K562 (cell line): Measurements from ENCODE around the gene RAB26. TPM values are rescaled to one million over a fixed set of nuclear protein-coding genes. Genes with fewer than 3 reads are reported as not detected.

Source experiments
- BACH1 ChIP-seq: fragments of 200-800 bp; sonication (Bioruptor generic); IDR thresholded peaks from 2 replicates; pipeline ENCODE4 v1.6.1; 2016; ENCODE audit warnings: missing genetic modification characterization, missing compliant biosample characterization
- BRD9 ChIP-seq: fragments of 450-650 bp; IDR thresholded peaks from 2 replicates; pipeline ENCODE4 v1.6.1; 2018; ENCODE audit warnings: low read depth; ENCODE audit not compliant: partially characterized antibody
- CCAR2 ChIP-seq: fragments of 200-400 bp; formaldehyde crosslinking; IDR thresholded peaks from 2 replicates; pipeline ENCODE4 v1.6.1; 2017; ENCODE audit warnings: mild to moderate bottlenecking, low read depth, low read length
- DNMT1 ChIP-seq: fragments of 450-650 bp; IDR thresholded peaks from 2 replicates; pipeline ENCODE4 v1.6.1; 2016; ENCODE audit warnings: antibody characterized with exemption, mild to moderate bottlenecking
- GATAD2B ChIP-seq: fragments of 450-650 bp; IDR thresholded peaks from 2 replicates; pipeline ENCODE4 v1.6.1; 2017; ENCODE audit warnings: mild to moderate bottlenecking, borderline replicate concordance
- HDAC8 ChIP-seq: fragments of 450-650 bp; IDR thresholded peaks from 2 replicates; pipeline ENCODE4 v1.6.1; 2016; ENCODE audit warnings: mild to moderate bottlenecking, missing genetic modification characterization, moderate library complexity, missing compliant biosample characterization
- KLF10 ChIP-seq: fragments of 250-450 bp; sonication (Bioruptor Pico); IDR thresholded peaks from 2 replicates; pipeline ENCODE4 v1.6.1; 2021; ENCODE audit warnings: matching md5 sums
- NUFIP1 ChIP-seq: fragments of 450-650 bp; IDR thresholded peaks from 2 replicates; pipeline ENCODE4 v1.6.1; 2018; ENCODE audit not compliant: partially characterized antibody
- PPARD ChIP-seq: fragments of 250-450 bp; sonication (Bioruptor Pico); IDR thresholded peaks from 2 replicates; pipeline ENCODE4 v1.8.0; 2022; ENCODE audit warnings: inconsistent platforms, mild to moderate bottlenecking, moderate library complexity
- STAT5B ChIP-seq: fragments of 250-450 bp; sonication (Bioruptor Pico); IDR thresholded peaks from 2 replicates; pipeline ENCODE4 v1.8.0; 2021; ENCODE audit warnings: mild to moderate bottlenecking, inconsistent platforms
- TFAM ChIP-seq: fragments of 250-450 bp; sonication (Bioruptor Pico); conservative IDR thresholded peaks from 2 replicates; pipeline ENCODE4 v1.5.0; 2021; ENCODE audit warnings: mild to moderate bottlenecking, moderate library complexity
- TGIF2 ChIP-seq: sonication (generic); formaldehyde crosslinking; IDR thresholded peaks from 2 replicates; pipeline ENCODE4 v1.8.1; 2022; ENCODE audit warnings: mild to moderate bottlenecking, missing genetic modification reagents, moderate library complexity
- ZKSCAN1 ChIP-seq: fragments of 150-350 bp; IDR thresholded peaks from 2 replicates; pipeline ENCODE4 v1.6.1; 2016; ENCODE audit warnings: low read depth, low read length
- ZNF146 ChIP-seq: IDR thresholded peaks from one replicate; pipeline ENCODE4 v1.6.1; 2018; ENCODE audit warnings: missing compliant biosample characterization; ENCODE audit not compliant: unreplicated experiment
- ZNF408 ChIP-seq: fragments of 250-450 bp; sonication (Bioruptor Pico); IDR thresholded peaks from 2 replicates; pipeline ENCODE4 v1.4.0; 2020; ENCODE audit warnings: low read depth, mild to moderate bottlenecking, moderate library complexity
- ZSCAN29 ChIP-seq: fragments of 450-650 bp; IDR thresholded peaks from 2 replicates; pipeline ENCODE4 v1.6.1; 2017
- polyA plus RNA-seq, 8 experiments: library from polyadenylated mRNA; depleted of rRNA in 4 of 8; stranded (reverse) in 5 of 8; unstranded in 3 of 8; fragments of >200 nt; fragmentation: Nextera tagmentation in 2 of 8; fragmentation: Illumina TruSeq in 1 of 8; extraction: Ambion mirVana in 2 of 8; extraction: Trizol in 1 of 8; gene quantifications; 2 replicates each; pipeline versions ENCODE4 v1.2.1 to v1.2.3, GENCODE V29; 2011 to 2014; ENCODE audit warnings: inconsistent platforms in 1 of 8, missing spikeins in 1 of 8
- total RNA-seq, 7 experiments: library from RNA; depleted of rRNA in 6 of 7; stranded (reverse); fragments of >200 nt in 6 of 7; fragmentation: Illumina TruSeq in 2 of 7; extraction: Trizol in 2 of 7; gene quantifications; 2 replicates each; pipeline versions ENCODE4 v1.2.1 to v1.2.3, GENCODE V29; 2011 to 2021; ENCODE audit warnings: low replicate concordance in 1 of 7
- TF ChIP-seq, protein P1 (sequence below): sonication (generic); formaldehyde crosslinking; IDR thresholded peaks from 2 replicates; pipeline ENCODE4 v1.8.1; 2023; ENCODE audit warnings: missing genetic modification reagents, mild to moderate bottlenecking, borderline replicate concordance
- TF ChIP-seq, protein P2 (sequence below), 3 experiments: fragments of 200-800 bp in 1 of 3; fragments of 250-450 bp in 1 of 3; fragments of 450-650 bp in 1 of 3; sonication (Bioruptor Pico) in 1 of 3; sonication (Bioruptor generic) in 1 of 3; formaldehyde crosslinking in 1 of 3; IDR thresholded peaks; 2 replicates each; pipeline versions ENCODE4 v1.6.1 to v1.8.0; 2016 to 2022; ENCODE audit warnings: mild to moderate bottlenecking in 2 of 3, missing genetic modification characterization in 2 of 3, missing compliant biosample characterization in 1 of 3, moderate library complexity in 1 of 3

Gene RAB26
- total and polyA plus RNA-seq, 9 of the 15 experiments (the other 6 are each of a cell fraction or from before 2014, with no cell fraction given) = 0.25 to 6.1 (median 2.1) TPM

DNA sequence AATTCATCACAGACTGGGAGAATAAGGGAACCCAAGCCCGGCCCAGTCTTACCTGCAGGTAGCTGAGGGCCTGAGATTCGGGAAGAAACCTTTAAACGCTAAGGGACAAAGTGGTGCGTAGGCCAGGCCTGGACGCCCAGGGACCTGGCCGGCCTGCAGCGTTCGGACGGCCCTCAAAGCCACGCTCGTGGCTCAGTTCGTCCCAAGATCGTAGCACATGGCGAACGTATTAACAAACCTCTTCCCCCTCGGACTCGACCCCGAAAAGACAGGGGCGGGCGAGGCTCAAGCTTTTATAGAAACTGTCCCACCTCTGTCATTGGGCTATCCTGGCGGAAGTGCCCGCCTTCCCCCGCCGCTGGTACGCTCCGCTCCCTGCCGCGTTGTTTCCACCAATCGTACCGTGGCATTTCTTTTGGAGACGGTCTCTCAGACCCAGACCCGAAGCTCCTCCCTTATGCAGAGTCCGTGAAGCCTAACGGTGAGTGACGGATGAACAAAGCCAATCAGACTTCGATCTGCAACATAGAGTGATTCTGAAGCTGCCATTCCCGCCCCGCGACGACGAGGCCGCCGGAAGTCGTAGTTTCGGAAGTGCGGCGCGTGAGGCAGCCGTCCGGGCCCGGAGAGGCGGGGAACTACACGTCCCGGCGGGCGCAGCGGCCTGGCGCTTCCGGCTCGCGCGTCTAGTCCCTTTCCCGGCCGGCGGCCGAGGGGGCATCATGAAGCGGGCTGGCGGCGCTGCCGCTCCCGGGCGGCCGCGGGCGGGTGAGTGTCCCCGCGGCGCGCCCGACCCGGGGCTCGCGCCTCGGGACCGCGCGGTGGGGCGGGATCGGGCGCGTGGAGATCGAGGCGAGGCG, 6.9 kb downstream of the RAB26 start, which contains the start of gene TRAF7 (continued):
- TF ChIP-seq, protein P1, sequence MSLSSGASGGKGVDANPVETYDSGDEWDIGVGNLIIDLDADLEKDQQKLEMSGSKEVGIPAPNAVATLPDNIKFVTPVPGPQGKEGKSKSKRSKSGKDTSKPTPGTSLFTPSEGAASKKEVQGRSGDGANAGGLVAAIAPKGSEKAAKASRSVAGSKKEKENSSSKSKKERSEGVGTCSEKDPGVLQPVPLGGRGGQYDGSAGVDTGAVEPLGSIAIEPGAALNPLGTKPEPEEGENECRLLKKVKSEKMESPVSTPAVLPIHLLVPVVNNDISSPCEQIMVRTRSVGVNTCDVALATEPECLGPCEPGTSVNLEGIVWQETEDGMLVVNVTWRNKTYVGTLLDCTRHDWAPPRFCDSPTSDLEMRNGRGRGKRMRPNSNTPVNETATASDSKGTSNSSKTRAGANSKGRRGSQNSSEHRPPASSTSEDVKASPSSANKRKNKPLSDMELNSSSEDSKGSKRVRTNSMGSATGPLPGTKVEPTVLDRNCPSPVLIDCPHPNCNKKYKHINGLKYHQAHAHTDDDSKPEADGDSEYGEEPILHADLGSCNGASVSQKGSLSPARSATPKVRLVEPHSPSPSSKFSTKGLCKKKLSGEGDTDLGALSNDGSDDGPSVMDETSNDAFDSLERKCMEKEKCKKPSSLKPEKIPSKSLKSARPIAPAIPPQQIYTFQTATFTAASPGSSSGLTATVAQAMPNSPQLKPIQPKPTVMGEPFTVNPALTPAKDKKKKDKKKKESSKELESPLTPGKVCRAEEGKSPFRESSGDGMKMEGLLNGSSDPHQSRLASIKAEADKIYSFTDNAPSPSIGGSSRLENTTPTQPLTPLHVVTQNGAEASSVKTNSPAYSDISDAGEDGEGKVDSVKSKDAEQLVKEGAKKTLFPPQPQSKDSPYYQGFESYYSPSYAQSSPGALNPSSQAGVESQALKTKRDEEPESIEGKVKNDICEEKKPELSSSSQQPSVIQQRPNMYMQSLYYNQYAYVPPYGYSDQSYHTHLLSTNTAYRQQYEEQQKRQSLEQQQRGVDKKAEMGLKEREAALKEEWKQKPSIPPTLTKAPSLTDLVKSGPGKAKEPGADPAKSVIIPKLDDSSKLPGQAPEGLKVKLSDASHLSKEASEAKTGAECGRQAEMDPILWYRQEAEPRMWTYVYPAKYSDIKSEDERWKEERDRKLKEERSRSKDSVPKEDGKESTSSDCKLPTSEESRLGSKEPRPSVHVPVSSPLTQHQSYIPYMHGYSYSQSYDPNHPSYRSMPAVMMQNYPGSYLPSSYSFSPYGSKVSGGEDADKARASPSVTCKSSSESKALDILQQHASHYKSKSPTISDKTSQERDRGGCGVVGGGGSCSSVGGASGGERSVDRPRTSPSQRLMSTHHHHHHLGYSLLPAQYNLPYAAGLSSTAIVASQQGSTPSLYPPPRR = no peak
- TF ChIP-seq GATAD2B (no peak; the same call in 1 of the 2 replicates), TGIF2 (CRISPR knock-in tag) (no peak; the same call in 1 of the 2 replicates), HDAC8 (no peak), NUFIP1 (no peak), STAT5B (CRISPR knock-in tag) (no peak), TFAM (CRISPR knock-in tag) (no peak), KLF10 (CRISPR knock-in tag) (no peak), BACH1 (tag) (no peak), ZNF146 (CRISPR knock-in tag) (no peak), CCAR2 (no peak), ZKSCAN1 (0 out of 2 replicates have a peak, but pooled peaks have one; percentile 38), DNMT1 (0 out of 2 replicates have a peak, but pooled peaks have one; percentile 10), ZNF408 (no peak), PPARD (no peak), ZSCAN29 (no peak), BRD9 (no peak)
- TF ChIP-seq, protein P2, sequence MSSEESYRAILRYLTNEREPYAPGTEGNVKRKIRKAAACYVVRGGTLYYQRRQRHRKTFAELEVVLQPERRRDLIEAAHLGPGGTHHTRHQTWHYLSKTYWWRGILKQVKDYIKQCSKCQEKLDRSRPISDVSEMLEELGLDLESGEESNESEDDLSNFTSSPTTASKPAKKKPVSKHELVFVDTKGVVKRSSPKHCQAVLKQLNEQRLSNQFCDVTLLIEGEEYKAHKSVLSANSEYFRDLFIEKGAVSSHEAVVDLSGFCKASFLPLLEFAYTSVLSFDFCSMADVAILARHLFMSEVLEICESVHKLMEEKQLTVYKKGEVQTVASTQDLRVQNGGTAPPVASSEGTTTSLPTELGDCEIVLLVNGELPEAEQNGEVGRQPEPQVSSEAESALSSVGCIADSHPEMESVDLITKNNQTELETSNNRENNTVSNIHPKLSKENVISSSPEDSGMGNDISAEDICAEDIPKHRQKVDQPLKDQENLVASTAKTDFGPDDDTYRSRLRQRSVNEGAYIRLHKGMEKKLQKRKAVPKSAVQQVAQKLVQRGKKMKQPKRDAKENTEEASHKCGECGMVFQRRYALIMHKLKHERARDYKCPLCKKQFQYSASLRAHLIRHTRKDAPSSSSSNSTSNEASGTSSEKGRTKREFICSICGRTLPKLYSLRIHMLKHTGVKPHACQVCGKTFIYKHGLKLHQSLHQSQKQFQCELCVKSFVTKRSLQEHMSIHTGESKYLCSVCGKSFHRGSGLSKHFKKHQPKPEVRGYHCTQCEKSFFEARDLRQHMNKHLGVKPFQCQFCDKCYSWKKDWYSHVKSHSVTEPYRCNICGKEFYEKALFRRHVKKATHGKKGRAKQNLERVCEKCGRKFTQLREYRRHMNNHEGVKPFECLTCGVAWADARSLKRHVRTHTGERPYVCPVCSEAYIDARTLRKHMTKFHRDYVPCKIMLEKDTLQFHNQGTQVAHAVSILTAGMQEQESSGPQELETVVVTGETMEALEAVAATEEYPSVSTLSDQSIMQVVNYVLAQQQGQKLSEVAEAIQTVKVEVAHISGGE (CRISPR knock-in tag; IDR thresholded peaks at IDR 0.05) = peak; percentile 26 to 93 (median 43); a peak in 4 of 6 replicates
